Raji (cell line): Measurements from ENCODE around the gene IRF2BPL.

Experiments
- POLR2A ChIP-seq: IDR thresholded peaks from 2 replicates; pipeline ENCODE4 v1.6.1; 2011; ENCODE audit warnings: low read depth, low read length, control low read depth; ENCODE audit not compliant: insufficient read depth

IRF2BPL gene

GRCh38 chr14:77027538-77028383, 747 bp downstream of the IRF2BPL start:
- no peak for TF ChIP-seq POLR2A

GRCh38 chr14:77026930-77027537, 1.5 kb downstream of the IRF2BPL start:
- no peak for TF ChIP-seq POLR2A

DNA sequence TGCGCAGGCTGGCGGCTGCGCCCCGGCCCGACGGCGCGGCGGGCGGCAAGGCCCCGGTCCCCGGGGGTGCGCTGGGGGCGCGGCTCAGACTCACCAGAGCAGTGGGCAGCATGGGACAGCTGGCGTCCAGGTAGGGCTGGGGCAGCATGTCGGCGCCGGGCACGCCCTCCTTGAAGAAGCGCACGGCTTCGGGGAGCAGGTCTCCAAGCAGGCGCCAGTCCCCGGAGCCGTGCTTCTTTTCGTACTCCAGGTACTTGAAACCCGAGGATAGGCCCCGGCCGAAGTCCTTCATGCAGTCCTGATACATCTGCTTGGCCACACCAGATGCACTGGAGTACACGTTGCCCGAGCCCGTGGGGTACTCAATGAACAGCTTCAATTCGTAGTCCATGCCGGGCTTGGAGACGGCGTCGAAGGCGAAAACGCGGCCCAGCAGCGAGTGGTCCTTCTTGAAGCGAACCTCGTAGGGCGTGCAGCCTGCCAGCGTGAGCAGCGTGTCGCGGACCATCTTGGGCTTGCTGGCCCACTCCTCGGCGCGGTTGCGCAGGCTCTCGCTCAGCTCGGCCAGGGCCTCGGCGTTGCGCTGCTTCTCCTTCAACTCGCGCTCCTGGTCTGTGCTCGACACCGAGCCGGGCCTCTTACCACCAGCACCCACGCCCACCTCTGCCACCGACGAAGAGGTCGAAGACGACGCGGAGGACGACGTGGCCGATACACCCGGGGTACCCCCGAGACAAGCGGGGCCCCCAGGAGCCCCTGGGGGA, 2.2 kb downstream of the IRF2BPL start:
- TF ChIP-seq POLR2A, result no peak

- no peak for TF ChIP-seq POLR2A
Measured at GRCh38 chr14:77025744-77026165, 2.8 kb downstream of the IRF2BPL start.

GRCh38 chr14:77024171-77024691, 4.3 kb downstream of the IRF2BPL start:
- TF ChIP-seq POLR2A, result no peak

DNA sequence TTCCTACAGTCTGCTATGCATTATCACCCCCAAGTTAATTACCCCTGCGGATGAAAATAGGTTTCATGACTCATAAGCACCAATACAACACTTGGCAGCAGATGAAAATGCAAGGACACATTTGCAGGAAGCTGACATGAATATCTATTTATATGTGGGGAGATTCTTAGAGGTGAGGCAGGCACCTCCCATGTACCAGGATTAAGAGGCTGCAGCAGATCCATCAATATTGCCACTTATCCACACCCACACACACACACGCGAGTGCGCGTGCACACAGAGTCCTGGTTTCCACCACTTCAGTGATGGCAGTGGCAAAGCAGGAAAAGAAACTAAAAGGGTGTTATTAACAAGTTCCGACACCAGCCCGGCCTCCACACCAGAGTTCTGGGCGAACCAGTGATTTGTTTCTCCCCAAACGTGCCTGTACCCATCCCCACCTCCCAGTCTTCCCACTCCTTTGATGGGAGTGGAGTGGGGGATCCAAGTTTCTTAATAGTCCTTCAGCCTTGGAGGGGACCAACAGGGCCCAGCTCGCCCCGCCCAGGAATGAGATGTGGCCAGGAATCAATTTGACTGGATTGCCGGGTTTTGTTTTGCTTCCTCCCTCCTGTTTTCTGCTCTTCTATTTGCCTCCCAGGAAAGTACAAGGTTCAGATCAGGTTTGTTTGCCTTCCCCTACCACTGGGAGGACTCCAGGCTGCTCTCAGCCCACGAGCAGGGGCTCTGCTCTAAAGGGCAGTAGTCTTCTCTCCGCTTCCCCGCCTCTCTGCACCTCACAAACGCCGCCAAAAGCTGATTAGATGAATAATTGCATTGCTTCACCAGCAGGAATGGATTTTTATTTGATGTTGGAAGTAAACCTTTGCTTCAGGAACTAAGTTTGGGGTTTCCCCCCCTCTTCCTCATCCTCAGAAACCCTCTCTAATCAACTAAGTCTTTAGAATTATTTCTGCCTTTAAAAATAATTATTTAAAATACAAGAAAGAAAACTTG, 5.2 kb downstream of the IRF2BPL start:
- no peak for TF ChIP-seq POLR2A

DNA sequence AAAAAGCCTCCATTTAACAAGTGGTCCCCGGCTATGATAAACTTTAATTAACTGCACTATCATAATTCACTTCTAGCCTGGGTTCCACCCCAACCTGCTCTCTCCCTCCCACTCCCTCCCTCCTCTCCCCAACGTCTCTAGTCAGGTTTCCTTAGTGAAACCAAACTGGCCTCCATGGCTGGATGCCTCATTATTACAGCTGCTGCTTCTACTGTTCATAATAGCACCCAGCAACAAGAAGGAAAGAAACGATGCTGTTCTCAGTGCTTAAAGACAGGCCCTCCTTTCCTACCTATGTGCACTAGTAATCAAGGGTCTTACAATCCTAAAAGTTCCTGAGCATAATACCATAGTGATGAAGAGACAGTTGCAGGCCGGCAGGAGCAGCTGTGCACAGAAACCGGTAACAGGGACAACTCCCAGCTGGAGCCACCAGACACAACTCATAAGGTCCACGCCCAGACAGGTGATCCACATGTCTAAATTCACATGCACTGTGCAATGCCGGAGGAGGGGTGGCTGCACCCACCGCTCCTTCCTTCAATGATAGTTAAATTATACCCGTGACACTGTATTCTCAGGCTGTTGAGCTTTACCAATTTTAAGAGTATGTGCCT, 6.2 kb downstream of the IRF2BPL start:
- no peak for TF ChIP-seq POLR2A

DNA sequence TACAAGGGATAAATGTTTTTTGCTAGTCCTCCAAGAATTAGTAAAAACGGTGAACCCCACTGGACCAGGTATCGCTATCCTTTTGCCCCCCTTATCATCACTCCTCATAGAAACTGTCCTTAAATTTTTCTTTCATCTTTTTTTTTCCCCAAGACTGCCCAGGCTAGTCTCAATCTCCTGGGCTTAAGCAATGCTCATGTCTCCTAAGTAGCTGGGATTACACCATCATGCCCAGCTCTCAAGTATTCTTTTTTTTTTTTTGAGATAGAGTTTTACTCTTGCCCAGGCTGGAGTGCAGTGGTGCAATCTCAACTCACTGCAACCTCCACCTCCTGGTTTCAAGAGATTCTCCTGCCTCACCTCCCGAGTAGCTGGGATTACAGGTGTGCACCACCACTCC, 9.7 kb downstream of the IRF2BPL start:
- TF ChIP-seq POLR2A, result no peak

GRCh38 chr14:77017666-77018065, 10.8 kb downstream of the IRF2BPL start:
- TF ChIP-seq POLR2A, result no peak

GRCh38 chr14:77014734-77015133, 13.8 kb downstream of the IRF2BPL start:
- no peak for TF ChIP-seq POLR2A

DNA sequence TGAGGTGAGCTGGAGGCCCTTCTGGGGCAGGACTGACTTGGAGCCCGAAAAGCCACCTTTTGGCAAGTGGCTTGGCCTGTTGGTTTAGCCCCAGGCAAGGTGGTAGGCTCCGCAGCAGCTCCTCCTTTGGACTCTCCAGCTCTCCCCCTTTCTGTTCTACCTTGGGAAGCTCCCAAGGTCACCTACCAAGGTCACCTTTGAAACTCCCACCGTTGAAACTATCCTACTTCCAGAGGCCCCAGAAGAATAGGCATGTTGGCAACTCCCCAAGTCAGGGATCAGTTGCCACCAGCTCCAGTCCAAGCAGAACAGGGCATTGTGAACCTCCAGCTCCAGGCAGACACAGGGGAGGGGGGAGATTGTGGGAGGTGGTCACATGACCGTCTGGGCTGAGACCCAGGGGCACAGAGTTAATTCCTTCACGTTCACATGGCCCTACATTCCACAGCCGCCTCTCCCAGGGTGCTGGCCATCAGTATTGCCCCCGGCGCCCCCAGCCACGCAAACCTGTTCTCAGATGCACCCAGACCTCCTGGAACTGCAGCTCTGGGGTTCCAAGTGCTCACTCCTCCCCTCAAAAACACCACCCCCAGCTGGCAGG, 14.4 kb downstream of the IRF2BPL start:
- no peak for TF ChIP-seq POLR2A

DNA sequence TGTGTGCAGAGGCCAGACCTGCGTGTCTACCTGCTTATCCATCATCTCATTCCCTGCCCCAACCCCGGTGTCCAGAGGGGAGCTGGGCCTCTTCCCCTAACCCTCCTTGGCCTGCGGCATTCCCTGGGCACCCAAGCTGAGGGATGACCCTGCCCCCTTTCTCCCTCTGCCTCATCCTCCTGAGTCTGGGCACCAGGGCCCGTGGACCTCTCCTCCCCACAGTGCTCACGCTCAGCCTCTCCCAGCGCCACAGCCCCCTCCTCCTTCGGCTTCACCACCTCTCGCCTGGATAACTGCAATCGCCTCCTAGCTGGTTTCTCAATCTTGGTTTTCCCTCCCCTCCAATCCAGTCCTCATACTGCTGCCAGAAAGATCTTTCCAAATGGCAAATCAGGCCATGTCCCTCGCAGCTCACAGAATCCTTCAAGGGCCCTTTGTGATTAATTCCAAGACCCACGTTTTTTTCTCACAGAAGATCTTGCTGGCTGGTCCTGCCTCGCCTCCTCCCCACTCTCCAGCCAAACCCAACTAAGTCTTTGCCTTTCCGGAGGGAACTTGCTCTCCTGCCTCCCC, 16.2 kb downstream of the IRF2BPL start:
- no peak for TF ChIP-seq POLR2A

- TF ChIP-seq POLR2A, result no peak
Measured at GRCh38 chr14:77011245-77011644, 17.3 kb downstream of the IRF2BPL start.

DNA sequence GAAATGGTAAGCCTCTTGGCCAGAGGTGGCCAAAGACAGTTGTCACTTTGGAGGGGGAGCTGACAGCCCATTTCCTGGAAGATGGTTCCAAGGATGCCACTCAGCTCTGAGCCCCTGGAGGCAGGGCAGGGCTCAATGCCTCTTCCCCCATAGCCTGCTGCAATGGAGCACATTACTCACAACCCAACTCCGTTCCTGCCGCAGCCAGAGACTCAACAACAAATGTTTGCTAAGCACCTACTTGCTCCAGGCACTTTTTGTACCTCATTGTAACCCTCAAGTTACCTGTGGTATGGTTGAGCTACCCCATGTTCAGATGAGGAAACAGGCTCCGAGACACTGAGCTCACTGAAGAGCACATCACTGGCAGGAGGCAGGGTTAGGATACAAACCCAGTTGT, 19.5 kb downstream of the IRF2BPL start:
- TF ChIP-seq POLR2A, result no peak

DNA sequence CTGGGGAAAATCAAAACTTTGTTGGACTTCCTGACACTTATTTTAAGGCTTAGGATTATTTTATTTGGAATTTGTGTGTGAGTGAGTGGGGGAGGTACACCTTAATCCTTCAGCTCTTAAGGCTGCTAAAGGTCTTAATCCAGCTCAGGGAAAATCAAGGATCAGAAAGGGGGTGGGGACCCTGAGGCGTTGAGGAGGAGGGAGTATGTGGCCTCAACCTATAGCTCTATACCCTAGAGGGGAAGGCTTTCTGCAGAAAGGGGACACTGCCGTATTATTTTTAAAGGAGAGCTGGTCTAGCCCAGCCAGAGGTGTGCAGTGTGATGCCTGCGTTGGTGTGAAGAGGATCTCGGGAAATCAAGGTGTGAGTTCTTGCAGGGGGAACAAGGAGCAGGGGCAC, 20.0 kb downstream of the IRF2BPL start:
- TF ChIP-seq POLR2A, result no peak
